ENCODE measurements around the gene IFNA13.

The IFNA13 gene

DNA sequence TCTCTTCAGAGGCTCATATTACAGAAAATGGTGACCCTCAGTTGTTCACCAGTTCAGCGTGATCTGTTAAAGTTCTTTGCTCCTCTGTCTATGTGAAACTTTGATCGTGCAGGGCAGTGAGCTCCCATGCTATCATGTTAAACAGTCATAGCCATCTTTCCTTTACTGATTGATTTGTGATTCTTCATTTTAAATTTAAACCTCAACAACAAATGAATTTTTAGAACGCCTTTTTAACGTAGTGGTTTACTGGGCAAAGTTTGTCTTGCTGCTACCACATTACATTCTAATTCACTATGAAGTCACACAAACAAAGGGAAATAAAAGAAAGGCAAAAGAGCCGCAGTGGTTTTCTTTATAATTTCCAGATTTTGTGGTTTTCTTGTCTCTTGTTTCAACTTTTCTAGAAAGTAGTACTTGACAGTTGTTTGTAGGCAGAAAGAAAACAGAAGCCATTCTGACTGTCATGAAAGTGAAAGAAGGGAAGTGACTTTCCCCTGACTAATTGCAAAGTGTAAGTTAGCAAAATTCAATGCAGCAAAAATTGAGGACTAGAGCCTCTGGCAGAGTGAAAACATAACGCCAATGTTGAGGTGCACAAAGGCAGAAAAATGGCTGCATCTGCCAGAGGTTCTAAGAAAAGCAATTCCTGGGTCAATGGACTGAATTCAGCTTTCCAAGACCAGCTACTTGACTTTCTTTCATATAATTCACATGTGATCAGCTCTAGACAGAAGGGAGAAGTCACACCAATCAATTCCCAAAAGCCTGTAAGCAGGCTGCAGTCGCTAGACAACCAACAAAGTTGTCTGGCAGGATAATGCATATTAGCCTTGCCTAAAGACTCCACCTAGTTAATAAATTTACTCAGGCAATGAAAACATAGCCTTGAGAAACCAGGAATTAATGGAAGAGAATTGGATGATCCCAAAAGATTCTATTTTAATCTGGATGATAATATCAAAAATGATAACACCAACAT is 10.1 kb downstream of the IFNA13 start:
- DNase-seq (ENCODE audit: low read depth in 3 of 3, low spot score in 1 of 3), result no peak

DNA sequence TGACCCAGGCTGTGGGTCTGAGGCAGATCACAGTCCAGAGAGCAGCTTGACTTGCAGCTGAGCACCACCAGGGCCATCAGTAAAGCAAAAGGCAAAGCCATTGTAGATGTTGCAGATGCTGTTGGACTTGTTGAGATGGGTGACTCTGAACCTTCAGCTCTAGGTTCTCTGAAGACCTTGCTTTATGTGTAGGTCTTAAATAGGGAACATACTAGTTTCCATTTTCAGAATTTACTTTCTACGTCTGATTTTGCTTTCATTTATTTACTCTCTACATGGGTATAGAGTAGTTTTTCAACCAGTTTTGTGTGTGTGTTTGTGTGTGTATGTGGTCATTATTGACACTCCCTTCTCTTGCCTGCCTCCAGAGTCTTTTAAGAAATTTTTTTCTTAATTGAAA is 17.1 kb downstream of the IFNA13 start, which contains the start of gene IFNA6:
Gene IFNA6 (minus strand): TSS at position 101 of the 400 bp plus-strand sequence. CDS start 0 bp downstream, at position 101.
- DNase-seq (ENCODE audit: low read depth in 3 of 3, low spot score in 1 of 3), result no peak

DNA sequence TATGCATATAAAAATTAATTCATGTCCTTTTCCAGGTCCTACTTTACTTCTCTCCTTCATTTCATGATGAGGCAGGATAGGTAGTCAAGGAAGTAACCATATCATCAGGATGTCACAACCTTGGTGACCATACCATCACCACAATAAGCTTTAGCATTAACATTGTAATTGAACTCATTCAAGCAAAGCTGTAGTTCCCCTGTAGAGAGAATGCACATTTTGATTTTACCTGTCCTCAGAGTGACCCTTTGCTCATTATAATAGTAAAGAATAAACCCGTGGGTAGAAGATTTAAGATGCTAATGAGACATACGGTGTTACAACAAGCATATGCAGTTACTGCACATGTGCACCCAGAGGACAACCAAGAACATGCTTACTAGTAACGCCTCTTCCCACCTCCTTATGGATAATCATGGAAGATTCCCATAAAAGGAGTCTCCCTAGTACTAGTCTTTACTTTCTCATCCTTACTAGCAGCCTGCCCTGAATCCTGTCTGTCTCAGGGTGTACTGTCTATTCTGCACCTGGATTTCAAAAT is 19.4 kb downstream of the IFNA13 start:
- no peak for DNase-seq (ENCODE audit: low read depth in 3 of 3, low spot score in 1 of 3)

DNA sequence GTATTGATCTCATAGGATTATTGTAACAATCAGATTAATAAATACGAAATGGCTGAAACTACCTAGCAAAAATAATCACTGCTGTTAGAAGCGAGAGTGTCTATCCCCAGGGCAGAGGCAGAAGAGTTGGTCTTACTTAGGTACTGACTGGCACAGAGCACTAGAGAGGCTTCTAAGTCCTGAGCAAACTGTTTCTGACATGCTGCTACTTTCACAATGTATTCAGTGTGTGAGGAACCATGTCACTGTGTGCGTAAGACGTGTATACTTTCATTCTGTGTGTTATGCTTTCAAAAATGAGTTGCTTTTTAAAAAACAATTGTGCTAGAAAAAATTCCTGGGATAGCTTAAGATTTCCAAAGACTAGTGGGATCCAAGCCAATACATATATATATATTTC is 27.1 kb downstream of the IFNA13 start:
- DNase-seq (ENCODE audit: low read depth in 3 of 3, low spot score in 1 of 3), result no peak

DNA sequence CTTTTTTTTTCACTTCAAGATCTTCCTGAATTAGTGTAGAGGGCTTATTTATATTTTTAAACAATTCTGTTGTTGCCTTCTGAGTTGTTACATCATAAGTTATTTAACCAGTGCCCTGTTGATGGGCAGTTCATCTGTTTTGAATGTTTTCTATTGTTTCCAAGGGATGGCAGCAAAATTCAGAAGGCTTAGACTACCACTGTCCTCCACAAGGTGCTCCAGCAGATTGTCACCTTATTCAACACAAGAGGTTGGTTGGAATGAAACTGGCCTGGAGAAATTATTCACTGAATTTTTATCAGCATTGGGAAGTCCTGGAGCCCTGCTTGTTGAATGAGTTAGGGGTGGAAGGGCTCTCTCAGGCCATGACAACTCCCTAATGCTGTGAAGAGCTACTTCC is 31.4 kb downstream of the IFNA13 start:
- no peak for DNase-seq (ENCODE audit: low read depth in 3 of 3, low spot score in 1 of 3)

DNA sequence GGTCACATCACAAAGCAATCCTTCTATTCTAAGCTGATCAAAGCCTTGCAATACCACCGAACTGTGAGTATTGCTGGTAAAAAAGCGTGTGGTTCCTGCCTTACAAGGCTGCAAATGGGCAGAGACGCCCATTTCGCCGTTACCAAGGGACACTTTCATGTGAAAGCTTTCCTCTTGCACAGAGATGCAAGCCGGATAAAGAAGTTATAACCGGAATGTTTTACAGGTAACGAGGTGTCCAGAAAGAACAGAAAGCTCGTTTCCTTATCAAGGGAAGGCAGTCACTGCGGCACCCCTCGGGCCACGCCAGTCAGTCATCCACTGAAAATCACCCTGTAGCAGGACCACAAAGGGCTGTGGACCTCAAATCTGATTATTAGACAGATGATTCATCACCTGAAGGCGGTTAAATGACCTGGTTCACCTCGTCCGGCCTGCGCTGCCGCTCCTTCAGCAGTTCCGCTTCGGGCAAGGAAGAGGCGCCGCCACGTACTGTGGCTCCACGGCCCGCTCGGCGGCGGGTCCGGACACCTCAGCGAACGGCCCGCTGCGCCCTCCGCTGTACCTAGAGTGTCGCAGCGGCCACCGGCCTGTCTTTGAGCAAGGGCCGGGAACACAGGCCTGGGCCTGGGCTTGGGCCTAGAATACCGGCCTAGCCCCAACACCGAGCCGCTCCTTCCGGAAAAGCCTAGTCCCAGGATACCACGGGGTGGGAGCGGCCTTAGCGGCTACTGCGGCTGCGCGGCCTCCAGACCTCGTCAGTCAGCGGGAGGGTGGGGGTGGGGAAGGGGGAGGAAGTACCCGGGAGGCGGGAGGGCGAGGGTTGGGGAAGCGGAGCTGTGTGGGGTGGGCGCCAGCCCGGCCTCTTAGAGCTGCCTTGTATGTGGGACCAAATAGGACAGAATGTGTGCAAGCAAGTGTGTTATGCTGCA is 32.9 kb downstream of the IFNA13 start, which contains the start of gene KLHL9:
Gene KLHL9 (minus strand): TSS at position 704 of the 932 bp plus-strand sequence. CDS start 545 bp downstream, at position 159.
- DNase-seq (ENCODE audit: low read depth in 3 of 3, low spot score in 1 of 3), result peak; percentile 63 to 73 (median 69)

DNA sequence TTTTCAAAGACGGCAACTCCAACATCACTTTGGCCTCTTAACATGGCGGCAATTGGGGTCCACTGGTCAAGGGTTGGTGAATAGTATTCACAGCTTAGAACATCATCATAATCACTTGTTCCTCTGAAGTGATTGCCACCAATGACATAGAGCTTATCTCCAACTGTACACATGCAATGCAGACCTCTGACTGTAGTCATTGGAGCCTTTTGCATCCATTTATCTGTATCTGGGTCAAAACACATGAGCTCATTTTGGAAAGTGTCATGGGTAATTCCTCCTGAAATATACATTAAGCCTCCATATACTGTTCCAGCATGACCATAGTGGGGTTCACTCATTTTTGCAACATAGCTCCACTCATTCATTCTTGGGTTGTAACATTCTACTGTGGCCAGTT is 34.6 kb downstream of the IFNA13 start:
- no peak for DNase-seq (ENCODE audit: low read depth in 3 of 3, low spot score in 1 of 3)

DNA sequence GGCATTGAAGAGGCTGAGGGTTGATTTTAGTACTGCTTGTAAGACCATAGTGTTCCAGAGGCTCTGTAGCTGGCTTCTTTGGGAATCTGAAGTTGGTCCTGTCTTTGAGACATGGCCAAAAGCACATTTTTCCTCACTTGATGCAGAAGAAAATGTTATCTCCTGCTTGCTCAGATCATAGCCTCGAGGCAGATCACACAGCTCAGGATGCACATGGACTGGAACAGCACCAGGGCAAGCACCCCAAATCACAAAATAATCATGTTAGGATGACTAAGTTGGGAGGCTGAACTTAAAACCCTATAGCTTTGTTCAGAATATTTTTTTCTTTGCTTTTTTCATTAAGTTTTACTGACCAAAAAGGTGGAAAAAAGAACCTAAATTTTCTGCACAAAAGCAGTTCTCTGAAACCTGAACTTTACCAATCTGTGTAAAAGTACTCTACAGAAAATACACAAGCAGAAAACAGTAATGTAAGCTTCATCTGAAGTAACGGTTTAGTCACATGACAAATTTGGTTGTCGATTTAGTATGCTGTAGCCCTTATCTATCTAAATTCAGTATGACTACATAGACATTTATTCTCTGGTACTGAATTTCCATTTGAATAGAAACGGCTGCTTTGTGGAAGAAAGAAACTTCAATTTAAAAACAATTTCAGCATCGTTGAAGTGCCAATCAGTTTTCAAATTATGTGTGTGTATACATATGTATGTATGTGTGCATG is 36.0 kb downstream of the IFNA13 start:
- no peak for DNase-seq (ENCODE audit: low read depth in 3 of 3, low spot score in 1 of 3)

DNA sequence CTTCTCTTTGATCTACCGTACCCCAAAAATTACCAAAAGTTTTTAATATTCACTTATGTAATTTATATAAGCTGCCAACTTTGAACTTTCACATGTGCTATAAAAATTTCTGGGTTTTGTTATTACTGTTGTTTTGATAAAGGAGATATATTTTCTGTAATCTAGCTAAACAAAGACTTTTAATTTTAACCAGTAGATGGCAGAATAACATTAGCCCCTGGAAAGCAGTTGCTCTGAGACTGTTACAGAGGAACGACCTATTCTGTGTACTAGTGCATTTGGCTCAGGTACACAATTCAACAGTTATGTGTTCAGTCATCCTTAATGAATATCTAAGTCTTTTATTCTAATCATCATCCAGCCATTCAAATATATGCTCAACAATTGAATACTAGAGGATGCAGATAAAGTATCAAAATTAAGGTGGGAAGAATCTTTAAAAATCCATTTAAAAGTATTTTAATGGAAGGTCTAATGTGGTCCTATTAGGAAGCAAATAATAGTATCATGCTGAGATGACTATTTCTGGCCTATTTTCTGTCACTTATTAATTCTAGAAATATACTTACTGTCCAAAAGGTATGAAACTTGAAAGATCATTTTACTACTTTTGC is 41.2 kb downstream of the IFNA13 start:
- no peak for DNase-seq (ENCODE audit: low read depth in 3 of 3, low spot score in 1 of 3)

DNA sequence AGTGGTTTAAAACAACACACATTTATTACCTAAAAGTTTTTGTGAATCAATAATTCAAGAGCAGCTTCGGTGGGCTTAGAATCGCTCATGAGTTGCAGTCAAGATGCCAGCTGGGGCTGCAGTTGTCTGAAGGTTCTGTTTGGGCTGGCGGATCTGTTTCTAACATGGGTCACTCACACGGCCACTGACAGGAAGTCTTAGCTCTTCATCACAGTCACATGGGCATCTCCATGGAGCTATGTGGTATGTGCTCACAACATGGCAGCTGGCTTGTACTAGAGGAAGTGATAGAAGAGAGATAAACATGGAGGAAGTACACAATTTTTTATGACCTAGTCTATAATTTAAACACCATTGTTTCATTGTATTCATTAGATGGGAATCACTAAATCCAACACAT is 43.8 kb downstream of the IFNA13 start:
- DNase-seq (ENCODE audit: low read depth in 3 of 3, low spot score in 1 of 3), result no peak

DNA sequence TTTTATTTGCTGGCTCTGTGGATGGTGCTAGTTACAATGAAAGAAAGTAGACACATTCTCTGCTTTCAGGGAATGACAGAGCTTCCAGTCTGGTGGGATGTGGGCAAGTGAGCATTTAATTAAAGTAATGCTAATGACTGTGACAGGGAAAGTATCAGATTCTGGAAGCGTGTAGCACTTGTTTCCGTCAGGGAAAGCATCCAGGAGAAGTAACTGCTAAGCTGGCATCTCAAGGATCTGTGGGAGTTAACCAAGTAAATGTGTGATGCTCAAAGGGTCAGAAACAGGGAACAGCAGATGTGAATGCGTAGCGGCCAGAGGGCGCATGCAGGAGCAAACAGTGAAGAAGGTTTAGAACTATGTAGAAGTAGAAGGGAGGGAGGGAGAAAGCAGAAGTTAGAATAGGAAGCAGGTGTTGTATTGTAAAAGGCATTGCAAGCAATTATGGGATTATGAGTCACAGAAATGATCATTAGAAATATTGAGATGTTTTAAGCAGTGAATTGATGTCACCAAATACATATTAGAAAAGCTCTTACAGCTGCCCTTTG is 44.9 kb downstream of the IFNA13 start:
- DNase-seq (ENCODE audit: low read depth in 3 of 3, low spot score in 1 of 3), result no peak

DNA sequence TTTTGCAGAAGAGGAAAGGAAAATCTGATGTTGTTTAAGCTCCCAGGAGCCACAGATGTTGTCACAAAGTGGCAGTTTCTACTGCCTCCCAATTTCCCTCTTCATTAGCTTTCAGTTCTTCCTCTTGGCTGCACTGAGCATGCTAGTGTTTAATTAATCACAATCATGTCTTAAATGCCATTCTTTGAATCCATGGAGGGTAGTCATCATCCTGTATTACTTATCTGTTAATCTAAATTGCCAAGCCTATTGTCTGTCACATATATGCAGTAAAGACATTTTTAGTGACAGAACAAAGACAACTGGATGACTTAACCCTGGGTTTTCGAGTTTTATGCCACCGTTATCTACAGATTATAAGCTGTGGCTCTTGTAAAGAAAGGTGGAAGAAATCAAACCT is 47.4 kb downstream of the IFNA13 start:
- DNase-seq (ENCODE audit: low read depth in 3 of 3, low spot score in 1 of 3), result no peak

DNA sequence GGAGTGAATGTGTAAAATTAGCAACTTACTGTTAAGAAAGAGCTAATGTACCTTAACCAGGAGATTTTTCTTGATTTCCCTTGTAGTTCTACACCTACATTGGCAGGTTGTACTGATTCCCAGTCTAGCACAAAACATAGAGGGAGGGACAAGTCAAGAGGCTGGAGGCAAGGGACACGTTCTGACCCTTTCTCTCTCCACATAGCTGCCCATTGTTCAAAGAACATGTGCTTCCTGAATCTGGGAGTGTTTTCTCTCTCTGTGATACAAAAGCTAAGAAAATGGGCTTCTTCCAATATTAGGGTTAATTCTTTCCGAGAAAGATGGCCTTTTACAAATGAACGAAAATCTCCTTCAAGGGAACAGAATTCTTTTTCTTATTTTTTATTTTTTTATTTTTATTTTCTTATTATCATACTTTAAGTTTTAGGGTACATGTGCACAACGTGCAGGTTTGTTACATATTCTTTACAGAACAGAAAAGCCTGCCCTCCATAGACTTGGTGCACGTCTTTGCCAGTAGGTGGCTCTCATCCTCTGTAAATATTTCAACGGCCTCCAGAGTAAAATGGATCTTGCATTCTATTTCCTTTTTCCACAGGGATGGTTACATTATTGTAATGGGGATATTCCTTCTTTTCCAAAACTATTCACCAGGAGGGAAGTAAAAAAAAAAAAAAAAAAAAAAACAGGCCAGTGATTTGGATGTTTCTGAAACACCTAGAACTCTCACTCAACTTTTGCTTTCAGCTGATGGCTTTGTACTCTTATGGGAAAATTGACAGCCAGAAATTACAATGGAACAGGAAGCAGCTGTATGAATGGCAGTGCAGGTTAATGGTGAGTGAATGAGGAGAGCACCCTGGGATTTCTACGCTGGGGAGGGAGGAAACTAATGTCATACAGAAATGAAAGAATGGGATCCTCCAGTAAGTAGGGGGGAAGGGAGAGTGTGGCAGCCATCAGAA is 49.6 kb downstream of the IFNA13 start:
- no peak for DNase-seq (ENCODE audit: low read depth in 3 of 3, low spot score in 1 of 3)

All from stimulated activated CD4-positive, alpha-beta T cell treated with anti-CD3 and anti-CD28 coated beads, TNF-alpha, amount 100 ng/mL, for 1 hour (primary cell).